T1000 (cell line): ENCODE data around the gene DDAH1.

ENCODE experiments used
- DNase-seq: peaks from one replicate; lab custom pipeline; 2025; ENCODE audit warnings: mixed read lengths; lab: John Stamatoyannopoulos, UW

Gene DDAH1

GRCh38 chr1:85274969-85275453 lies 189.9 kb downstream of the DDAH1 start:
- DNase-seq = no peak

- DNase-seq = no peak
These were observed 191.6 kb downstream of the DDAH1 start for GRCh38 chr1:85273397-85273796.

GRCh38 chr1:85268801-85269585 lies 196.0 kb downstream of the DDAH1 start:
- DNase-seq = no peak
